VCaP (cell line): ENCODE data around the gene TXNIP.
A peak's percentile ranks its signal among the peaks of the same experiment; 100 is the strongest.

ENCODE experiments used
- H3K27ac ChIP-seq: fragments of 450-650 bp; 2 replicates; pipeline ENCODE4 v1.5.1; 2017
- TF ChIP-seq, protein P1 (sequence below): fragments of 450-650 bp; conservative IDR thresholded peaks from 2 replicates; pipeline ENCODE4 v1.5.1; 2017; ENCODE audit warnings: mild to moderate bottlenecking, moderate library complexity

The TXNIP gene

DNA sequence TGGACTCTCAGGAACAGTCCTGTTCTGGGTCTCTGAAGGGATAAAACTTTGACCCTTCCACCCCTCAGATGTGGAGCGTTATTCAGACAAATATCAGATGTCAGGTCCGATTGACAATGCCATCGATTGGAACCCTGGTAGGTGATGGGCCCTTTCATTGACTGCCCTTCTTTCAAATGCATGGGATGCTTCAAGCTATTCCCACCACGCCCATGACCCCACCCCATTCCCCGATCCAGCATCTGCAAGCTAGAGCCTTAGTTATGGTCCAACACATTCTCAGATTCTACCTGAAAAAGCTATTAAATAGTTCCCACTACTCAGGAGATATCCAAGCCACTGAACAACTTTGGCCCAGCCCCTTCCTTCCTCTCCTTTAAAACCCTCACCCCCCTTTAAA lies 19.4 kb downstream of the TXNIP start:
- H3K27ac ChIP-seq: peak overlapping the region; percentile 72; the same call in 1 of the 2 replicates

DNA sequence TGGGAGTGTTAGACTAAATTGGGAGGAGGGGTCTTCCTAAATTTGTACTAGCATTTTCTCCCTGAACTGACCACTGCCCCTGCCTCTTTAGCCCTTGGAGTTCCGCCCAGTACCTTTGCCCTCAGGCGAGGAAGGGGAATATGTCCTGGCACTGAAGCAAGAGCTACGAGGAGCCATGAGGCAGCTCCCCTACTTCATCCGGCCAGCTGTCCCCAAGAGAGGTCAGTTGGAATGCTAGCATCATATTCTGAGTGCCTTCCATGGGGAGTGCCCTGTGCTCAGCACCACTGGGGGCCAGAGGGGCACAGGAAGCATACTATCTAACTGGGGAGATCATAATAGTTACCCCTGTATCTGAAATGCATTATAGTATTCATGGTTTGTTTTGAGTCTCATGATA lies 21.2 kb downstream of the TXNIP start:
- no peak overlapping the region for H3K27ac ChIP-seq
- TF ChIP-seq, protein P1, sequence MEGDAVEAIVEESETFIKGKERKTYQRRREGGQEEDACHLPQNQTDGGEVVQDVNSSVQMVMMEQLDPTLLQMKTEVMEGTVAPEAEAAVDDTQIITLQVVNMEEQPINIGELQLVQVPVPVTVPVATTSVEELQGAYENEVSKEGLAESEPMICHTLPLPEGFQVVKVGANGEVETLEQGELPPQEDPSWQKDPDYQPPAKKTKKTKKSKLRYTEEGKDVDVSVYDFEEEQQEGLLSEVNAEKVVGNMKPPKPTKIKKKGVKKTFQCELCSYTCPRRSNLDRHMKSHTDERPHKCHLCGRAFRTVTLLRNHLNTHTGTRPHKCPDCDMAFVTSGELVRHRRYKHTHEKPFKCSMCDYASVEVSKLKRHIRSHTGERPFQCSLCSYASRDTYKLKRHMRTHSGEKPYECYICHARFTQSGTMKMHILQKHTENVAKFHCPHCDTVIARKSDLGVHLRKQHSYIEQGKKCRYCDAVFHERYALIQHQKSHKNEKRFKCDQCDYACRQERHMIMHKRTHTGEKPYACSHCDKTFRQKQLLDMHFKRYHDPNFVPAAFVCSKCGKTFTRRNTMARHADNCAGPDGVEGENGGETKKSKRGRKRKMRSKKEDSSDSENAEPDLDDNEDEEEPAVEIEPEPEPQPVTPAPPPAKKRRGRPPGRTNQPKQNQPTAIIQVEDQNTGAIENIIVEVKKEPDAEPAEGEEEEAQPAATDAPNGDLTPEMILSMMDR: no peak

More for the DNA sequence above, 19.4 kb downstream of the TXNIP start:
- TF ChIP-seq, protein P1: no peak

DNA sequence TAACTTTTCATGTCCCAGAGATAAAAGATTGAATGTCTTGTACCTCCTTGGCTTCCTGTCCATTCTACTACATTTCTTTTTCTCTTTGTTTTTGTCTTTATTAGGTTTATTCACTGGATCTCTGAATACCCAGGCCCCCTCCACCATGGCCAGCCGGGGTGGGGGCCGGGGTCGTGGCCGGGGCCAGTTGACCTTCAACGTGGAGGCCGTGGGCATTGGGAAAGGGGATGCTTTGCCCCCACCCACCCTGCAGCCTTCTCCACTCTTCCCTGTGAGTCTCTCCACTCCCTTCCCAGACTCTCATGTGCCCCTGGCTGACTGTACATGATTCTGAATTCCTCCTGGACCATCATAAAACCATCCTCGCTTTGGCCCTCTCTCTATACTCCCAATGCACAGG lies 21.7 kb downstream of the TXNIP start:
- TF ChIP-seq, protein P1: no peak
- no peak overlapping the region for H3K27ac ChIP-seq

DNA sequence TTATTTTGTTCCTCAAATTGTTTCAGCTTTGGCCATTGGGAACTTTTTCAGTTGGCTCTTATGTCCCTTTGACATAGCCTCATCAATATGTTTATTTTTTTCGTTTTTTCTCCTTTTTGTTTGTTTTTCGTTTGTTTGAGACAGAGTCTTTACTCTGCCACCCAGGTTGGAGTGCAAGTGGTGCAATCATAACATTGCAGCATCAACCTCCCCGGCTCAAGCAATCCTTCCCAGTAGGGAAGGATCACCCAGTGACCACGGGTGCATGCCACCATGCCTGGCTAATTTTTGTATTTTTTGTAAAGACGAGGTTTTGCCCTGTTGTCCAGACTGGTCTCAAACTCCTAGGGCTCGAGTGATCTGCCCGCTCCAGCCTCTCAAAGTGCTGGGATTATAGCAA lies 23.8 kb downstream of the TXNIP start:
- no peak overlapping the region for H3K27ac ChIP-seq
- TF ChIP-seq, protein P1: no peak

DNA sequence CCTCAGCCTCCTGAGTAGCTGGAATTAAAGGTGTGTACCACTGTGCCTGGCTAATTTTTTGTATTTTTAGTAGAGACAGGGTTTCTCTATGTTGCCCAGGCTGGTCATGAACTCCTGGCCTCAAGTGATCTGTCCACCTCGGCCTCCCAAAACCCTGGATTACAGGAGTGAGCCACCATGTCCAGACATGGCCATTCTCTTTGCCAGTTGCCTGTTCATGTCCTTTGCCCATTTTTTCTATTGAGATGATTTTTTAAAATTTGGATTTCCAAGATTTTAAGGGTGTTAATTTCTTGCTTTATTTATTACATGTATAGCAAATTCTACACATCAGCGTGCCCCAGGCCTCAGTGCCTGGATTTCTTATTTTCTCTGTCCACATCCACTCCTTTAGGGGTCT lies 29.1 kb downstream of the TXNIP start:
- TF ChIP-seq, protein P1: no peak

DNA sequence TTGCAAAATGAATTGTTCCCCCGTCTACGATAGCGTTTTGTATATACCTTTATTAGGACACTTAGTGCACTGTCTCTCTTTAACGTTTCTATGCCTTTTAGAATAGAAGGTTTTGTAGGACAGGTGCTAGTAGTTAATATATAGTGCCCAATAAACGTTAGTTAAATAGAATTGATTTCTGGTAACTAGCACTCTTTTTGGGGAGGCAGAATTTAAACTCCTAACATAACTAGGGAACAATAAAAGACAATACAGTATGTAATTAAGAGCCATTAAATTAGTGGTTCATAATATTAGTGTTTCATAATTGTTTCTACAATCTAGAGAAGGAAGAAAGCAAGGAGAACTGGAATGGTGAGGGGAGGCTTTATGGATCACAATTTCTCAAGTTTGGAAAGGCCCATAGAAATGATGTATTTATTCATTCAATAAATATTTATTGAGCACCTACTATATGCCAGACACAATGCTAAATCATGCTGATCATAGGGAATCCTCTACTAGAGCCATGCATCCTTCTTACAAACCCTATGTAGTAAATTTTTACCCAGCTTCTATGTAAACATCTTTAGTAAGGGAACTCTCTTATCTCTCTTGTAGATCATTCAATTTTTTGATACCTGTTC lies 31.1 kb downstream of the TXNIP start:
- H3K27ac ChIP-seq: peak overlapping the region; percentile 73

More for the DNA sequence above, 29.1 kb downstream of the TXNIP start:
- H3K27ac ChIP-seq: no peak overlapping the region

DNA sequence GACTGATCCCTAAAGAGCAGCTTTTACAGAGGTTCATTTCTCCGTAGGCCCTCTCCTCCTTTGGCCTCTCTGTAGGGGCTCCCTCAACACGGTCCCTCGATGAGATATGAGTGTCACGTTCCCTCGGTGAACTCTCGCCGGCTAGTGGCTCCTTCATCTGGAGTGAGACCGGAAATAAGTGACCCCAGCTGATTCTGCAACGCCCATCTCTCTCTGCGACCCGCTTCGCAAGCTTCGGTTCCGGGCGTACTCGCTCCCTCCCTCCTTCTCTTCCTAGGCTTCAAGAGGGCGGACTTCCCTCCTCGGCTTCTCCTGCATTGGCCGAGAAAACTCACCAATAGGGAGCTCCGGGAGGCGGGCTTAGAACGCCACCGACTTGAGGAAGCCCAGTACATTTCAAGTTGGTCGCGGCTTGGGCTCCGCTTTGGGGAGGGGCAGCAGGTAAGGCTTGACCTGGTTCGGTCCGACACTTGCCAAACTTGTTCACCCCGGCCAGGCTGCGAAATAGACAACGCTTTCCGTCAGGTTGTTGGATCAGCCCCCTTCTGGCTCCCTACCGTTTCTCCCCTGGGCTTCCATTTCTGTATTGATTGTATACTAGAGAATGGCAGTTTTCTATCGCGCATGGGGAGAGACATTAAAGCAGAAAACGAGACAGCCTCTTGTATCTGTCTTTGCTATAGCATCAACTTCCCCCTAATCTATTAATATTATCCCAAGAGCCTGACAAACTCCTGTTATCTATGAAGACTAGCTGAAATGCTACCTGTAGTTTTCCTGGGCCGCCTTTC lies 31.9 kb downstream of the TXNIP start, which contains the start of the genes ANKRD34A and POLR3GL:
TSS of gene ANKRD34A (minus strand) at position 248 of the 791 bp plus-strand sequence. CDS start 2,816 bp downstream, outside the sequence.
TSS of gene POLR3GL (plus strand) at position 363 of the 791 bp plus-strand sequence. CDS start 10,176 bp downstream, outside the sequence.
- peak within 1 kb of the TSS; percentile 73 for H3K27ac ChIP-seq
- TF ChIP-seq, protein P1: no peak

More for the DNA sequence above, 31.1 kb downstream of the TXNIP start:
- TF ChIP-seq, protein P1: no peak
